ENCODE results near the gene KCNMA1. TPM values are rescaled to one million over a fixed set of nuclear protein-coding genes. Genes with fewer than 3 reads are reported as not detected.

KCNMA1 gene
- total and polyA plus RNA-seq, 10 of the 15 experiments (the other 5 are each of a cell fraction or from before 2014, with no cell fraction given) = 8.5 to 77.0 (median 21.3) TPM

GRCh38 chr10:77478962-77479359, 158.6 kb downstream of the KCNMA1 start:
- no peaks in the 10 kb centered on the region for H3K79me2 ChIP-seq (ENCODE audit: control insufficient read depth, insufficient read depth, low read length)
- ChIA-PET POLR2A (no interaction called here), CTCF (interaction anchor here (1.0 kb wide), 1 partner anchor 15 kb away, joined by 4 read pairs; no protein-coding TSS in a partner anchor), SMC1A (ENCODE audit: uncharacterized antibody, unreplicated experiment) (interaction anchor here (1.6 kb wide), 1 partner anchor 24 kb away, joined by 5 read pairs; no protein-coding TSS in a partner anchor), RAD21 (ENCODE audit: unreplicated experiment) (interaction anchor here (1.0 kb wide), 2 partner anchors 49 to 158 kb away, joined by 3 to 4 read pairs; partner anchors contain the start of gene KCNMA1)
- 56% methylated on average over 5 of the region's 5 CpGs for WGBS (ENCODE audit: insufficient coverage, insufficient replicate concordance, low lambda C conversion rate, missing lambda C conversion rate)
- H3K27ac ChIP-seq (ENCODE audit: control insufficient read depth, insufficient read depth) = no peak overlapping the region
- no peaks in the 10 kb centered on the region for H4K20me1 ChIP-seq (ENCODE audit: control insufficient read depth, insufficient read depth)
- no peak overlapping the region for H3K4me2 ChIP-seq (ENCODE audit: control insufficient read depth, insufficient read depth)
- H3K27me3 ChIP-seq (replicated peaks in 1 of 2; ENCODE audit: control insufficient read depth in 2 of 2, insufficient read depth in 2 of 2, low read length in 1 of 2) = no peaks in the 10 kb centered on the region
- H3K9ac ChIP-seq (ENCODE audit: control insufficient read depth, insufficient read depth, low read length) = no peak overlapping the region
- in situ Hi-C loops (cut with MboI) = no loop called here
- DNase-seq (ENCODE audit: low read depth, low spot score) (no peak), FAIRE-seq (no peak), ATAC-seq (no peak)
- no peak overlapping the region for H3K4me3 ChIP-seq
- no TSS peak for BruUV-seq (replicated peaks)
- H3K9me3 ChIP-seq (replicated peaks; ENCODE audit: control insufficient read depth, insufficient read depth, low read length) = no peaks in the 10 kb centered on the region
- H2AFZ ChIP-seq (ENCODE audit: control insufficient read depth, low read depth, low read length) = no peak overlapping the region
- H3K36me3 ChIP-seq (ENCODE audit: control insufficient read depth in 2 of 2, insufficient read depth in 2 of 2, low read length in 1 of 2) = no peaks in the 10 kb centered on the region
- intact Hi-C loops (cut with micrococcal nuclease; ENCODE audit: unreplicated experiment) = no loop called here
- no peaks in the 10 kb centered on the region for H3K4me1 ChIP-seq (ENCODE audit: control insufficient read depth, insufficient read depth, low read length)
- TF ChIP-seq NFYB (IDR thresholded peaks at IDR 0.05; ENCODE audit: insufficient read depth, low read depth, low read length) (no peak), NFXL1 (IDR thresholded peaks at IDR 0.05; ENCODE audit: borderline replicate concordance) (no peak), EGR1 (IDR thresholded peaks at IDR 0.05; ENCODE audit: borderline replicate concordance in 1 of 2, low read depth in 2 of 2, low read length in 2 of 2) (no peak), RELA (IDR thresholded peaks at IDR 0.05; ENCODE audit: borderline replicate concordance, partially characterized antibody) (no peak), ZBTB4 (CRISPR knock-in tag; IDR thresholded peaks at IDR 0.05) (no peak), FOXK2 (IDR thresholded peaks at IDR 0.05) (no peak)
- TF ChIP-seq, protein P1, sequence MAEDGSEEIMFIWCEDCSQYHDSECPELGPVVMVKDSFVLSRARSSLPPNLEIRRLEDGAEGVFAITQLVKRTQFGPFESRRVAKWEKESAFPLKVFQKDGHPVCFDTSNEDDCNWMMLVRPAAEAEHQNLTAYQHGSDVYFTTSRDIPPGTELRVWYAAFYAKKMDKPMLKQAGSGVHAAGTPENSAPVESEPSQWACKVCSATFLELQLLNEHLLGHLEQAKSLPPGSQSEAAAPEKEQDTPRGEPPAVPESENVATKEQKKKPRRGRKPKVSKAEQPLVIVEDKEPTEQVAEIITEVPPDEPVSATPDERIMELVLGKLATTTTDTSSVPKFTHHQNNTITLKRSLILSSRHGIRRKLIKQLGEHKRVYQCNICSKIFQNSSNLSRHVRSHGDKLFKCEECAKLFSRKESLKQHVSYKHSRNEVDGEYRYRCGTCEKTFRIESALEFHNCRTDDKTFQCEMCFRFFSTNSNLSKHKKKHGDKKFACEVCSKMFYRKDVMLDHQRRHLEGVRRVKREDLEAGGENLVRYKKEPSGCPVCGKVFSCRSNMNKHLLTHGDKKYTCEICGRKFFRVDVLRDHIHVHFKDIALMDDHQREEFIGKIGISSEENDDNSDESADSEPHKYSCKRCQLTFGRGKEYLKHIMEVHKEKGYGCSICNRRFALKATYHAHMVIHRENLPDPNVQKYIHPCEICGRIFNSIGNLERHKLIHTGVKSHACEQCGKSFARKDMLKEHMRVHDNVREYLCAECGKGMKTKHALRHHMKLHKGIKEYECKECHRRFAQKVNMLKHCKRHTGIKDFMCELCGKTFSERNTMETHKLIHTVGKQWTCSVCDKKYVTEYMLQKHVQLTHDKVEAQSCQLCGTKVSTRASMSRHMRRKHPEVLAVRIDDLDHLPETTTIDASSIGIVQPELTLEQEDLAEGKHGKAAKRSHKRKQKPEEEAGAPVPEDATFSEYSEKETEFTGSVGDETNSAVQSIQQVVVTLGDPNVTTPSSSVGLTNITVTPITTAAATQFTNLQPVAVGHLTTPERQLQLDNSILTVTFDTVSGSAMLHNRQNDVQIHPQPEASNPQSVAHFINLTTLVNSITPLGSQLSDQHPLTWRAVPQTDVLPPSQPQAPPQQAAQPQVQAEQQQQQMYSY (CRISPR knock-in tag; IDR thresholded peaks at IDR 0.05) = no peak
